Gastrocnemius medialis (tissue), 4 donors: Measurements from ENCODE around the gene HRH2.

Experiments used
- POLR2A ChIP-seq, 2 donors: fragments of 450-650 bp; IDR thresholded peaks; one replicate each; pipeline ENCODE4 v1.6.1; 2017; ENCODE audit warnings: antibody characterized with exemption in 2 of 2, mild to moderate bottlenecking in 2 of 2, moderate library complexity in 2 of 2
- TF ChIP-seq, protein P1 (sequence below), 5 experiments: fragments of 450-650 bp in 3 of 5; fragments of 200-600 bp in 2 of 5; sonication (generic) in 2 of 5; IDR thresholded peaks in 4 of 5; conservative IDR thresholded peaks in 1 of 5; 1 replicate in 4 of 5; 2 replicates in 1 of 5; pipeline ENCODE4 v1.5.1; 2016 to 2019; ENCODE audit warnings: antibody characterized with exemption in 5 of 5, mild to moderate bottlenecking in 3 of 5, moderate library complexity in 3 of 5

DNA sequence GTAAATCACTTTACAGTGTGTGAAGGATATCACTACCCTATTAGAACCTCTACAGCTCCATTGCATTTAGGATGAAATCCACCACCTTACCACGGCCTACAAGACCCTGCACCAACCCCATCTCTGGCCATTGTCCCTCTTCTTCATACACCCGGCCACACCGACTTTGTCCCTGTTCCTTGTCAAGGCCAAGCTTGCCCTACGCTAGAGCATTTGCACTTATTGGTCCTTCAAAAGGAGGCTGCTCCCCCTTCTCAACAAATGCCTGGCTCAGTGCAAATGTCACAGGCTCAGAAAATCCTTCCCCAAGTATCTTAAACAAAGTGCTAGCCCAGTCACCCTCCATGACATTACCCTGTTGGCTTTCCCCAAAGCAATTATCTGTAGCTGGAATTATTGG lies 4.1 kb upstream of the HRH2 start:
- TF ChIP-seq, protein P1, sequence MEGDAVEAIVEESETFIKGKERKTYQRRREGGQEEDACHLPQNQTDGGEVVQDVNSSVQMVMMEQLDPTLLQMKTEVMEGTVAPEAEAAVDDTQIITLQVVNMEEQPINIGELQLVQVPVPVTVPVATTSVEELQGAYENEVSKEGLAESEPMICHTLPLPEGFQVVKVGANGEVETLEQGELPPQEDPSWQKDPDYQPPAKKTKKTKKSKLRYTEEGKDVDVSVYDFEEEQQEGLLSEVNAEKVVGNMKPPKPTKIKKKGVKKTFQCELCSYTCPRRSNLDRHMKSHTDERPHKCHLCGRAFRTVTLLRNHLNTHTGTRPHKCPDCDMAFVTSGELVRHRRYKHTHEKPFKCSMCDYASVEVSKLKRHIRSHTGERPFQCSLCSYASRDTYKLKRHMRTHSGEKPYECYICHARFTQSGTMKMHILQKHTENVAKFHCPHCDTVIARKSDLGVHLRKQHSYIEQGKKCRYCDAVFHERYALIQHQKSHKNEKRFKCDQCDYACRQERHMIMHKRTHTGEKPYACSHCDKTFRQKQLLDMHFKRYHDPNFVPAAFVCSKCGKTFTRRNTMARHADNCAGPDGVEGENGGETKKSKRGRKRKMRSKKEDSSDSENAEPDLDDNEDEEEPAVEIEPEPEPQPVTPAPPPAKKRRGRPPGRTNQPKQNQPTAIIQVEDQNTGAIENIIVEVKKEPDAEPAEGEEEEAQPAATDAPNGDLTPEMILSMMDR (IDR thresholded peaks at IDR 0.05 in 4 of 5, conservative IDR thresholded peaks at IDR 0.05 in 1 of 5): no peak
- TF ChIP-seq POLR2A (IDR thresholded peaks at IDR 0.05): no peak
